IPS-NIHi11 (cell line): ENCODE data around the gene ARAP3.
"Not testable (repeated sequence)": the region's sequence is repeated elsewhere in the genome, so short reads cannot be mapped to it uniquely, and the experiment has no call there.

ENCODE experiments used
- DNase-seq: peaks from one replicate; pipeline ENCODE4 v3.0.0; 2012; ENCODE audit warnings: mixed read lengths, low spot score

Gene ARAP3, protein sequence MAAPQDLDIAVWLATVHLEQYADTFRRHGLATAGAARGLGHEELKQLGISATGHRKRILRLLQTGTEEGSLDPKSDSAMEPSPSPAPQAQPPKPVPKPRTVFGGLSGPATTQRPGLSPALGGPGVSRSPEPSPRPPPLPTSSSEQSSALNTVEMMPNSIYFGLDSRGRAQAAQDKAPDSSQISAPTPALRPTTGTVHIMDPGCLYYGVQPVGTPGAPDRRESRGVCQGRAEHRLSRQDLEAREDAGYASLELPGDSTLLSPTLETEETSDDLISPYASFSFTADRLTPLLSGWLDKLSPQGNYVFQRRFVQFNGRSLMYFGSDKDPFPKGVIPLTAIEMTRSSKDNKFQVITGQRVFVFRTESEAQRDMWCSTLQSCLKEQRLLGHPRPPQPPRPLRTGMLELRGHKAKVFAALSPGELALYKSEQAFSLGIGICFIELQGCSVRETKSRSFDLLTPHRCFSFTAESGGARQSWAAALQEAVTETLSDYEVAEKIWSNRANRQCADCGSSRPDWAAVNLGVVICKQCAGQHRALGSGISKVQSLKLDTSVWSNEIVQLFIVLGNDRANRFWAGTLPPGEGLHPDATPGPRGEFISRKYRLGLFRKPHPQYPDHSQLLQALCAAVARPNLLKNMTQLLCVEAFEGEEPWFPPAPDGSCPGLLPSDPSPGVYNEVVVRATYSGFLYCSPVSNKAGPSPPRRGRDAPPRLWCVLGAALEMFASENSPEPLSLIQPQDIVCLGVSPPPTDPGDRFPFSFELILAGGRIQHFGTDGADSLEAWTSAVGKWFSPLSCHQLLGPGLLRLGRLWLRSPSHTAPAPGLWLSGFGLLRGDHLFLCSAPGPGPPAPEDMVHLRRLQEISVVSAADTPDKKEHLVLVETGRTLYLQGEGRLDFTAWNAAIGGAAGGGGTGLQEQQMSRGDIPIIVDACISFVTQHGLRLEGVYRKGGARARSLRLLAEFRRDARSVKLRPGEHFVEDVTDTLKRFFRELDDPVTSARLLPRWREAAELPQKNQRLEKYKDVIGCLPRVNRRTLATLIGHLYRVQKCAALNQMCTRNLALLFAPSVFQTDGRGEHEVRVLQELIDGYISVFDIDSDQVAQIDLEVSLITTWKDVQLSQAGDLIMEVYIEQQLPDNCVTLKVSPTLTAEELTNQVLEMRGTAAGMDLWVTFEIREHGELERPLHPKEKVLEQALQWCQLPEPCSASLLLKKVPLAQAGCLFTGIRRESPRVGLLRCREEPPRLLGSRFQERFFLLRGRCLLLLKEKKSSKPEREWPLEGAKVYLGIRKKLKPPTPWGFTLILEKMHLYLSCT (N-terminal part only)

GRCh38 chr5:141681695-141682641, at the start of gene ARAP3:
Gene ARAP3 (minus strand): TSS chr5:141682230. CDS start chr5:141680486, 1,744 bp downstream.
- peak; percentile 80 for DNase-seq

DNA sequence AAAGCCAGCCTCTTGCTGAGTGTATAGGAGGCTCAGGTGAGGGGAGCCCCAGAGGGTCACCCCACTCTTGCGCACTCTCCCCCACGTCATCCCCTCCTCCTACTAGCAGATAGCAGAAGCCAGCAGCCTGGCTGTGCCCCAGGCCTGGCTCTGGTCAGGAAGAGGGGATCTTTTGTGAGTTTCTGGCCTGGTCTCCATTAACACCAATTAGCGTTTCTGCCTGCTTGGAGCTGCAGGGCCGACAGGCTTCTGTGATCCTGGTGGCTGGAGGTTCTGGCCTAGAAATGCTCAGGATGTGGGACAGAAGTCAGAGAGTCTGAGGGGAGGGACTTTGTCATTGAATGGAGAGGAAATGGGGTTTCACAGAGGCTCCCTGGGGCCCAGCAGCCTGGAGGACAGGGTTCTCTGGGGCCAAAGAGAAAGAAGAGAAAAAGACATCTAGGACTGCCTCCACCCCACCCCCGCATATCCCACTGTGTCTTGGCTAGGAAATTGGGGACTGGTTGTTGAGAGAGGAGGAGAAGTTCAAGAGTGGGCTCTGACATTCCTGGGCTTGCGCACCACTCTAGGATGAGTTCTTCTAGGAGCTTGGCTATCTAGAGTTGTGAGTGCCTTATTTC, 47.5 kb upstream of the ARAP3 start:
- DNase-seq, result no peak

- no peak for DNase-seq
These were observed 43.9 kb upstream of the ARAP3 start for GRCh38 chr5:141725891-141726290.

GRCh38 chr5:141725174-141725573, 43.1 kb upstream of the ARAP3 start:
- not testable (repeated sequence) for DNase-seq

- DNase-seq, result no peak
These were observed 40.2 kb upstream of the ARAP3 start for GRCh38 chr5:141722266-141722665.

DNA sequence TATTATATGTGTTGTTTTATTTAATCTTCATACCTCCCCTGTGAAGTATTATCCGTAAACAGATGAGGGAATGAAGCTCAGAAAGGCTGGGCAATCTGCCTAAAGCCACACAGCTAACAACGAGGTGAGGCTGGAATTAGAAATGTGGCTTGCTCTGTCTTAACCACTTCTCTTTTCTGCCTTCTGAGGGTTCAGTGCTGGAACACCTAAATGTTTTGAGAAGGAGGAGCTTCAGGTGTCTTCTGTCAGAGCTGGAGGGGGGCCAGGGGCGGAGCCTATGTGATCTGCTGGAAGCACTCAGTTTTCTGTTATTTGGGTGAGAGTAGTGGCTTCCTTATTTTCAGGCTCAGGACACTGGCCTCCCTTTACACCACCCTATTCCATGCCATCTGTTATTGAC, 35.0 kb upstream of the ARAP3 start:
- DNase-seq, result peak; percentile 49

GRCh38 chr5:141716468-141716867, 34.4 kb upstream of the ARAP3 start:
- no peak for DNase-seq

- DNase-seq, result peak; percentile 20
These were observed 34.0 kb upstream of the ARAP3 start for GRCh38 chr5:141716009-141716408.

DNA sequence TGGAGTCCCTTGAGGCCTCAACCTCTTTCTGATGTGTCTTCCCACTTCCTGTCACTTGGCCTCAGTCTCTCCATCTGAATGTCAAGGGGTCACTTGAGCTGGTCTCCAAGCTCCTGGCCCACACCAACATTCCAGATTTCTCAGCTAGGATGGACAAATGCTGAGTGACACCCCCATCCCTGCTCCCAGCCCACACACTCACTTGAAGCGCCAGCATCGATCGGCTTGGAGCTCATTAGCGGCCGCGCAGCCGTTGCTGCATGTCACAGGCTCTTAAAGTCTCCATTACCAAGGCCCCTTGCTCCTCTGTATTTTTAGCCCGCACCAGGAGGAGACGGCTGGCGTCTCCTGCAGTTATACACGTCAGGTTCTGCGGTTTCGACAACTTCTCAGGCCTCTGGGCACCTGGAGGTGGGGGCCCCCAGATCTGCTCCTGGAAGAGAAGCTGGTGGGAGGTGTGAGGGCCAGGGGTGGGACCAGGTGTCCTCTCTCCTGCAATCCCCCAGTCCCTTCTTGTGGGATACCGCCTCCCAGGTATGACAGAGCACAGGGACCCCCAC, 33.4 kb upstream of the ARAP3 start:
- DNase-seq, result no peak

DNA sequence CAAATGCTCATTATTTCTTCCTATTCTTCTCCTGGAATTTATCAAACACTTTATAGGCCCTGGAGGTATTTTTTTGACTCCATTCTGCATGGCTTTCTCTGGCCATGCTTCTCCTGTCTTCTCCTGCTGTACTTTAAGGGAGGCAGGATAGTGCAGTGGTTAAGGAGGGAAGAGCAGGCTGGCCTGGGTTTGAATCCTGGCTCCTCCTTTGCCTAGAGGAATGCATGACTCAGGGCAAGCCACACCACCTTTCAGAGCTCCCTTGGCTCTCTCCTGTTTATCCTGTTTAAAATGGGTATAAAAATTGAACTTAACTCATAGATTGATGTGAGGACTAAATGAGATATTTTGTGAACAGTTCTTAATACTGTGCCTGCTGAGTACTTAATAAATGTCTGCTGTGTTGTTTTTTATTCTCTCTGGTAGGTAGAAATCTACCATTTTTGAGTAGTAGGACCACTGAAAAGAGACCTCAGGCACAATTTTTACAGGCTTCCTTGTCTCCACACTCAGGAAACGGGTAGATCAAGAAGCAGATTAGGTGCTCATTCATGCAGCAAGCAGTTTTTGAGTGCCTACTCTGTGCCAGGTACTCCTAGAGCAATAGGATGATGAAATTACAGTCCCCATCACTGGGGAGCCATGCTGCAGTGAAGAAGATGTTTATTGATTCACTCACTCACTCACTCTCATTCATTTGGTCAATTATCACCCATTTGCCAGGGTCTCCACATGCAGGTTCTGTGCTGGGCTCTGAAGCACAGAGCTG, 32.7 kb upstream of the ARAP3 start:
- DNase-seq, result no peak

DNA sequence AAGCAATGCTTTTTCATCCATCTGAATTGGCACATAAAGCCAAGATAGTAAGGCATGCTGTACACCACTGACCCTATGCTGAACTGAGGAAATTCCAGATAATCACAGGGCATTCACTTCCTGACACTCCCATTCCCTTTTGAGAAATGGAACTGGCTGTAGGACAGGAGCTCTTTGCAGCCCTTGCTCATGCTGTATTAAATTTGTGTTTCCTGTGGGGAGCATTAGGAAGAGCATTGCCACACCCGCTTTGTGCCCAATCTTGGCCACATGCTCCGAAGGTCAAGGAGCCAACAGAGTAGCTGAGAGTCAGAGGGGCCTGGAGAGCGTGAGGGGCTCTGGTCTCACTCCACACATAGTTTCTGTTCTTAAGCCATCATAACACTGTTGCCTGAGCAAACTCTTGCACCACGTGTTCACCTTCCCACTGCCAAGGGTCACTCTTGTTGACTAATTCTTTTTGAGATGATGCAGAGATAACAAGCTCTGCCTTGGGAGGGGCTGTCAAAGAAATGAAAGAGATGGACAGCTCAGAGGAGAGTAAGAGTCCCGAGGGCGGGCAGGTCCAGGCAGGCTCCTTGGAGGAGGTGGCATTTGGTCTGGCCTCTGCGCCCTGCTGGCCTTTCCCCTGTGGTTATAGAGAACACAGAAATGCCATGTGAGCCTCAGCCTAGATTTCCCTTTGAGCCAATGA, 31.7 kb upstream of the ARAP3 start:
- no peak for DNase-seq

- DNase-seq, result no peak
These were observed 29.7 kb upstream of the ARAP3 start for GRCh38 chr5:141711687-141712086.

- DNase-seq, result no peak
These were observed 27.8 kb upstream of the ARAP3 start for GRCh38 chr5:141709699-141710267.

DNA sequence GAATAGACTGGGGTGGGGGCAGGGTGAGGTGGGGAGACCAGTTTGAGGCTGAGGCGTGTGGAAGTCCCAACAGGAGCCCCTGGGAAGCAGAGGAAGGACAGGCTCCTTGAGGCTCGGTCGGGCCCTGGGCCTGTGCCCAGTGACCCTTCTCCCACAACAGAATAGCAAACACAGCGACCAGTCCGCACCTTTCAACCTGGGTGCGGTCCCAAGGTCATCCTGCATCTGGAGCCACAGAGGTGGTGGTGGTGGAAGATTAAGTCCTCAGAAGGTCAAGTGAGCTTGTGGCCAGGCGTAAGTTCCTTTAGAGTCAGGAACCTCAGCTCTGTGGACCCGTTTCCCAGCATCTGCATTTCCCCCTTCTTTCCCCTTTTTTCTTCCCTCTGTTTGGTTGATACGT, 26.0 kb upstream of the ARAP3 start:
- no peak for DNase-seq

GRCh38 chr5:141707510-141707909, 25.5 kb upstream of the ARAP3 start:
- no peak for DNase-seq

- DNase-seq, result no peak
These were observed 24.1 kb upstream of the ARAP3 start for GRCh38 chr5:141706121-141706520.

DNA sequence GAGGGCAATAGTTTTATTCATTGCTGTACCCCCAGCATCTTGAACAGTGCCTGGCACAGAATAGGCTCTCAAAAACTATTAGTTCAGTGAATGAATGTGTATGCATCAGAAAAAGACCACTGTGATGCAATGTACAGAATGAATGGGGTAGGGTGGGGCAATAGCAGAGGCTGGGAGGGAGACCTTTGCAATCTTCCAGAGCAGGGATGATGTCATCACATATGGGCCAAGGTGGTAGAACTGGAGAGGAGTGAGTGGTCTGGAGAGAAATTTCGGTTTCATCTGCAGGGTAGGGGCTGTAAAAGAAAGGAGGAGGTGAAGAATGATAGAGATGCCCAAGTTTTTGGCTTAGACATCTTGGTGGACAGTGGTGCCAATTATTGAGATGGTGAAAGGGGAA, 23.4 kb upstream of the ARAP3 start:
- DNase-seq, result no peak

DNA sequence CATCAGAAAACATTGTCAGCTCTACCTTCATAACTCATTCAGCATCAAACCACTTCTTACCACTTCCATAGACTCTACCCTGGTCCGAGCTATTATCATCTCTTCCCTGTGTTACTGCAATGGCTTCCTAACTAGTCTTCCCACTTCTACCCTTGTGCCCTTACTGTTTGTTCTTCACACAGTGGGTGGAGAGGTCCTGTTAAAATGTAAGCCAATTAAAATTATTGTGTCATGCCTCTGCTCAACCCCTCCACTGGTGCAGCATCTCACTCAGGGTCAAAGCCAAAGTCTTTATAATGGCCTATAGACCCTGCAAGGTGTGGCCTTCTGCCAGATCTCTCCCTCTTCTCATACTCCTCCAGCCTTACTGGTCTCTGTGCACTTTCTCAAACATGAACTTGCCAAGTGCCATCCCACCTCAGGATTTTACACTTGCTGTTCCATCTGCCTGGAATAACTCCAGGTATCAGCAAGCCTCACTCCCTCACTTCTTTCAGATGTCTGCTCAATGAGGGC, 22.8 kb upstream of the ARAP3 start:
- no peak for DNase-seq
